Stimulated activated CD4-positive, alpha-beta T cell treated with anti-CD3 and anti-CD28 coated beads, TNF-alpha, amount 100 ng/mL, for 1 hour (primary cell): ENCODE results near the gene SOCS6.
"Not testable (repeated sequence)": the region's sequence is repeated elsewhere in the genome, so short reads cannot be mapped to it uniquely, and the experiment has no call there.

Experiments
- DNase-seq, 3 donors: peaks; one replicate each; pipeline ENCODE4 v3.0.0-alpha.2; 2020; ENCODE audit warnings: low read depth in 3 of 3, low spot score in 1 of 3

The SOCS6 gene

DNA sequence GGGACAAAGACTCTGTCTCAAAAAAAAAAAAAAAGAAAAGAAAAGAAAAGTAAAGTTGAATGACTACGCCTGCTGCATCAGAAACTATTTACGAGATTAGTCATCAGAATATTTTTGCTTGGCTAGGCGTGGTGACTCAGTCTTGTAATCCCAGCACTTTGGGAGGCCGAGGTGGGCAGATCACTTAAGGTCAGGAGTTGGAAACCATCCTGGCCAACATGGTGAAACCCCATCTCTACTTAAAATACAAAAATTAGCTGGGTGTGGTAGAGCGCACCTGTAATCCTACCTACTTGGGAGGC is 69.2 kb downstream of the SOCS6 start:
- DNase-seq: not testable (repeated sequence)

DNA sequence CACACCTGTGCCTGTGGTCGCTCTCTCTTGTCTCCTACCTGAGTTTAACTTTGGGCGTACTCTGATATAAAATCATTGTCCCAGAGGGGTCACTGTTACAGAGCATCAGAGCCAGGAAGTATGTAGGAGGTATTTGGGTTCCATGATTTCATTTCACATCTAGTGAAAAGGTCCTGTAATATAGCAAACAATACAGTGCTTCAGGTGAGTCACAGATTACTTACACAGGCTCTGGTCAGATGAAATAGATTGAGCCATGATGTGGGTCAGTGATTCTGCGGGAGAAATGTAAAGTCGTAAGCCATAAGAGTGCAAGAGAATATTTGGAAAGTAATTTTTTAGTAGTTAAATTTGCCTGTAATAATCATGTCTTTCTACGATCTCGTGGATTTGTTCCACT is 70.2 kb downstream of the SOCS6 start:
- DNase-seq: no peak

DNA sequence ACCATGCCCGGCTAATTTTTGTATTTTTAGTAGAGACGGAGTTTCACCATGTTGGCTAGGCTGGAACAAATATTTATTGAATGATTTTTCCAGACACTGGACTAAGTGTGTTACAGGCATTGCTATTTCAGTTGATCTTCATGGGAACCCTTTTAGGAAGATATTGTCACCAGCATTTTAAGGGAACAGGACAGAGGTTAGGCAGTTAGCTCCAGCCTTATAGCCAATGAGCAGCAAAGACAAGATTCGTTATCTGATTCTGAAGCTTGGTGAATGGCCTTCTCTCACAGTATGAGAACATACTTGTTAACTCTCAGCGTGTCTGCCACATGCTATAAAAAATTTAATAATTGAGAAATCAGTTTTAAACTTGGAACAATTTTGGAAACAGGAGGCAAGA is 73.4 kb downstream of the SOCS6 start:
- no peak for DNase-seq

GRCh38 chr18:70363861-70364260 is 75.0 kb downstream of the SOCS6 start:
- no peak for DNase-seq

- DNase-seq: no peak
Observed at GRCh38 chr18:70365361-70365760, 76.5 kb downstream of the SOCS6 start.

DNA sequence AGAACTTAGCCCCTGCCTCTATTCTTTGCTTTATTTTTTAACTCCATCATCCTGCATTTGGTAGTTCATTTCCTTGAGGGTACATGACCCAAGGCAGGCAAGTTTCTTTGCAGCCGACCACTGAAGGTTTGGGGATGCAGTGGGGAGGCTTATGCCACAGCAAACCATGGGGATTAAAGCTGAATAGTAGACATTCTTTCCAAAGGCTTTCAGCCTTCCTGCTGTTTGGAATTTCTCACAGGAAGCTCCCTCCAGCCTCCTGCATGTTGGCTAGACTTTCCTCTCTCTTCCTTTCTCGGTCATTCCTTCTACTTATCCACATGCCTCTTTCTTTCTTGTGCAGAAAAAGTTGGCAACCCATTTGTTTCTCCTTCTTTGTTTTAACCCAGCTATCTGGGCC is 77.3 kb downstream of the SOCS6 start:
- DNase-seq: no peak

GRCh38 chr18:70366670-70367069 is 77.8 kb downstream of the SOCS6 start:
- DNase-seq: no peak

- not testable (repeated sequence) for DNase-seq
Observed at GRCh38 chr18:70367344-70367743, 78.5 kb downstream of the SOCS6 start.

GRCh38 chr18:70368903-70369302 is 80.1 kb downstream of the SOCS6 start:
- DNase-seq: no peak

DNA sequence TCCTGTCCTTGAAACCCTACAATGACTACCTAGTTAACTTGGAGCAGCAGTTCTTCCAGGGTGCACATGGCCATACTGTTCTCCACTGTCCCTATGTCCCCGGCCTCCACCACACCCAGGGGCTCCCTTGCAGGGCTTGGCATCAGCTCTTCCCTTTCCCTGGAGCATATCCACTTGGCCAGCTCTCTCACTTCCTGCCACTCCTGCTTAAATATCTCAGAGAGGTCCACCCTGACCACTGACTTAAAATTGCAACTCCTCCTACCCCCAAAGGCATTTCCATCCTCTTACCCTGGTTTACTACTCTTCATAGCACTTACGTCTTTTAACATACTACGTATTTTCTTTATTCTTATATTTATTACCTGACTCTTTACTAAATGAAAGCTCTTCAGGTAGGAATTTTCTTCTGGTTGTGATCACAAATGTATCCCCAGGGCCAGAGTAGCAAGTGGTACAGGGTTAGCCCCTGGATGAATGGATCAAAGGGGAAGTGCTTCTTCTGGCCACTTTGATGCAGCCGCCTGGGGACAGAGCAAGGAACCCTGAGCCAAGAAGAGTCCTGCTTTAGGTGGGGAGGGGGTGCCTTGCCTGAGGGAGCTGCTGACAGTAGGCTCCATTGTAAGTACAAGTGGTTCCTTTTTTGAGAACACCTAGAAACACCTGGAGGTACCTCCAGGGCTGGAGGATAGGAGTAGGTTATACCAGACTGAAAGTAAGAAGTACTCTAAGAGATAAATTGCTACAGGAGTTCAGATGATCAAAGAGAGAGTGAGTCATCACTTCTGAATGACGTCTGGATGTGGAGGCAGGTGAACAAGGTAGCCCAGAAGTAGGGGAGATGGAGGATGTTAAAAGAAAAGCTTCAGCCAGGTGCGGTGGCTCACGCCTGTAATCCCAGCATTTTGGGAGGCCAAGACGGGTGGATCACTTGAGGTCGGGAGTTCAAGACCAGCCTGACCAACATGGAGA is 82.2 kb downstream of the SOCS6 start:
- no peak for DNase-seq

GRCh38 chr18:70371908-70372307 is 83.1 kb downstream of the SOCS6 start:
- no peak for DNase-seq

- DNase-seq: no peak
Observed at GRCh38 chr18:70372450-70373041, 83.7 kb downstream of the SOCS6 start.

DNA sequence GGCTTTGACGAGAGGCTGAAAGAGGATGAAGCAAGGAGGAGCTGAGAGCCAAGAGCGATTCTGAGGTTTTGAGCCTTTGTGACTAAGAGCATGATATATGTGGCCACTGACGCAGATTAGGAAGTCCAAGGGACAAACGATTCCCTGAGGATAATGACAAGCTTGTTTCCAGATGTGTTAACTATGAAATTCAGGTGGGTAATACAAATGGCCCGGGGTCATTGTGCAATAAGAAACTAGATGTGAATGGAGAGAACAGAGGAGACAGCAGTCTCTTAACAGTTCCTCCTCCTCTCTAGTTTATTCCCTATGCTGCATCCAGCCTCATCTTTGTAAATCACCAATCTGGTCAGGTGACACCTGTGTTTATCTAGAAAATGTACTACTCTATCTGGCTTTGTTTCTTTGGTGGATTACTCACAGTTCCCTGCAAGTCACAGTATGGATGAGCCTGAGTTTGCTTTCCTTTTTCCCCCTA is 84.2 kb downstream of the SOCS6 start:
- no peak for DNase-seq

GRCh38 chr18:70374154-70374553 is 85.3 kb downstream of the SOCS6 start:
- DNase-seq: no peak

DNA sequence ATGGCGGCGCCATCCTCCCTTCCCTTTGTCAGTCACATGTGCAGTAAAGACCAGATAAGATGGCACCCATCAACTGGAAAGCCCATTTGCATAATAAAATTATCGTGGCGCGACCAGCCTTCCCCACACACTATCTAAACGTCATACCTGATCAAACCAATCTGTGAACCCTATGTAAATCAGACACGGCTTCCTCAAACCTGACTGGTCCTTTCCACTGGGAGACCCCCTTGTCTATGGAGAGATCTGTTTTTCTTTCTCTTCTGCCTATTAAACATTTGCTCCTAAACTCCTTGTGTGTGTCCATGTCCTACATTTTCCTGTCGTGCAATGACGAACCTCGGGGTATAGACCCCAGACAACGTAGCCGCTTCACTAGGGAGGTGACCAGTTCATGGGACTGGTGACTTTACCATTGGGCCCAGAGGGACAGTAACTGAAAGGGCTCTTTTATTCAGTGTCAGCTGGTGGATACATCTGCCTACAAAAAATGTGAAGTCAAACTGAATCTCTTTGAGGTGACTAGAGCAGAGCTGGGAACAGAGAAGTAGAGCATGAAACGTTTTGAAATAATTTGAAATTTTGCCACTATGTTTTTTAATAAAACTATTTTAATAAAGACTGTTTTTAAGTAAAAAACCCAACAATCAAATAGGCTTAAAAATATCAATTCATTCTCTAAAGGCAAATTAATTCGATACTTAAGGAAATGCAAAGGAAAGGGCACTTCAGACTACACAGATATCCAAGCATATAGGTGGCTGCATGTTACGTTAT is 87.5 kb downstream of the SOCS6 start:
- no peak for DNase-seq

DNA sequence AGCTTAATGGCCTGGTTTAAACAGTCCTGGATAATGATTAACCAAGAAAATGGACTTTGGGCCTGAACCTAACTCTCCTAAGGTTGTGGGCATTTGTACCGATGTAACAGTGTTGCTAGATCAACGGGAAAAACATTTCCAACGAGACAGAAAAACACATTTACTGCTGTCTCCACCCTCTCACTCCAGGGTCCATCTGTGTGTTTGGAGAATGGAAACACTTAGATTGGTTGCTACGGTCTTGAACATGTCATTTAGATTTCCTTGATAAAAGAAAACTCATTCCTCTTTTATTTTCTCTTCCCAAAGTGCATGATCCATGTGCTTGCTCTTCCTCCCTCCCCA is 88.0 kb downstream of the SOCS6 start:
- no peak for DNase-seq

- DNase-seq: no peak
Observed at GRCh38 chr18:70377317-70377799, 88.5 kb downstream of the SOCS6 start.

DNA sequence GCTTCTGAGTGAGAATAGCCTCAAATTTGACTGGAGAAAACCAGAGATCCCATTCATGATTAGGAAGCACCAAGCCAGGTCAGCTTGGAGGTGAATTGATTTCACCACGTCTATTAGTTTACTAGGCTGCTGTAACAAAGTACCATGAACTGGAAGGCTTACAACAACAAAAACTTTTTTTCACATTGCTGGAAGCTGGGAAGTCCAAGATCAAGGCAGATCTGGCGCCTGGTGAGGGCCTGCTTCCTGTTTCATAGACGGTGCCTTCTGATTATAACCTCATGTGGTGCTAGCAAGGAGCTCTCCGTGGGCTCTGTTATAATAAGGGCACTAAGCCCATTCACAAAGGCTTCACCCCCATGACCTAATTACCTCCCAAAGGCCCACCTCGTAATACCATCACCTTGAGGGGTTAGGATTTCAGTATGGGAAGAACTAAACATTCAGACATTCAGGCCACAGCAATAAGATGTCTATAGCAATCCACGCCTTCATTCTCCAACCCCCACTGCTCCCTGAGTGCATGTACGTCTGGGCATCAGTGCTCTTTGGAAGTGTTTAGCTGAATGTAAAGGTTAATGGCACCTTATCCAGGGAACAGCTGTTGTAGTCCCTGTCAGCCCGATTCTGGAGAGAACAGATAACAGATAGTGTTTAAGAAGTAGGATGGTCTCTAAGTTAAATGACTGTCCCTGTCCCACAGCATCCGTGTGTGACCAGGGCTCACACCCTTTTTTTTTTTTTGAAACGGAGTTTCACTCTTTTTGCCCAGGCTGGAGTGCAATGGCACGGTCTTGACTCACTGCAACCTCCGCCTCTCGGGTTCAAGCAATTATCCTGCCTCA is 89.2 kb downstream of the SOCS6 start:
- DNase-seq: no peak
